ACHN (cell line): ENCODE results near the gene REEP1.
A peak's percentile ranks its signal among the peaks of the same experiment; 100 is the strongest.
"Not testable (repeated sequence)": the region's sequence is repeated elsewhere in the genome, so short reads cannot be mapped to it uniquely, and the experiment has no call there.

Experiments used
- DNase-seq: peaks from one replicate; pipeline ENCODE4 v3.0.0-alpha.2; 2015
- in situ Hi-C: cut with HindIII; loops from 2 replicates; pipeline ENCODE4 v1.10.0; 2017; ENCODE audit warnings: low sequenced_read_pairs, low pct_ligation_motif_present, low pct_unique_long_range_greater_than_20kb

Gene REEP1

DNA sequence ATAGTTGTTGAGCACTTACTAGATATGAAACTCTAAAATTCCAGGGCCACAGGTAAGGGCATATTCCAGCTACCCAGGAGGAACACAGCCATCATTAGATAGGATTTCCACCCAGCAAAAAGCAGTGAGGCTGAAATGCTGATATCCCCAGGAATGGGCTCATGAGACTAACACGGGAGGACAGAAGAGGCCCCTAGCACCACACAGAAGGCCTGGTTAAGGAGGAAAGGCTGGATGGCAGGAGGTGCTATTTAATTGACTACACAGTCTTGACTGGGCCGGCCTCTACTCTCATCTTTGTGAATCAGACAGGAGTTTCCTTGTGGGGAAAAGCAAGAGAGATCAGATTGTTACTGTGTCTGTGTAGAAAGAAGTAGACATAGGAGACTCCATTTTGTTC, 76.4 kb downstream of the REEP1 start:
- in situ Hi-C loops = no loop called here
- no peak for DNase-seq

DNA sequence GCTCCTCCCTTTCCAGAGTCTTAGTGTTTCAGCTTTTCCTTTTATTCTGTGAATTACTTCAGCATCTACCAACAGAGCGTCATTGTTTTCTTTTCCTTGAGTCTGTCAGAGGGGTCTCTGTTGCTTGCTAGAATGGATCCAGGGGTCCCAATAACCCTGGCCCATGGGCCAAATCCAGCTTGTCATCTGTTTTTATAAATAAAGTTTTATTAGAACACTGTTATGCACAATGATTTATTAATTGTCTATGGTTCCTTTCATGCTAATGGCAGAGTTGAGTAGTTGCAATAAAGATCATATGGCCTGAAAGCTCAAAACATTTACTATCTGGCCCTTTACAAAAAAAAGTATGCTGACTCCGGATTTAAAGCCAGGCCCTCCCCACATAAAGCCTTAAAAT, 79.3 kb downstream of the REEP1 start:
- DNase-seq = no peak
- in situ Hi-C loops = no loop called here

DNA sequence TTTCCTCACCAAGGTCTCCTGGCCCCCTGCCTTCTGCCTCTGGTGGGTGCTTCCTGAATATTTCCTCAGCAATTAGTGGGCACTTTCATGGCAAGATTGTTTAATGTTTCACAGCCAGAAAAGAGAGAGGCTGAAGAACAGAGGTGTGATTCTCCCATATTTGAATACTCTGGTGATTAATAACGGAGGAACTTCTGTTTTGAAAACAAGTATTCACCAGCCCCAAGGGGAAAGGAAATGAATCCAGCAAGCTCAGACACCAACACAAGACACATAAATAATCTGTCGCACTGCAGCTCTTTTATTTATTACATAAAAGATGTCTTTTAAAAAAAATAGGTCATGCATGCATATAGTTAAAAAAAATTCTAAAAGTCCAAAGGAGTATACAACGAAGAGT, 80.4 kb downstream of the REEP1 start:
- in situ Hi-C loops = no loop called here

DNA sequence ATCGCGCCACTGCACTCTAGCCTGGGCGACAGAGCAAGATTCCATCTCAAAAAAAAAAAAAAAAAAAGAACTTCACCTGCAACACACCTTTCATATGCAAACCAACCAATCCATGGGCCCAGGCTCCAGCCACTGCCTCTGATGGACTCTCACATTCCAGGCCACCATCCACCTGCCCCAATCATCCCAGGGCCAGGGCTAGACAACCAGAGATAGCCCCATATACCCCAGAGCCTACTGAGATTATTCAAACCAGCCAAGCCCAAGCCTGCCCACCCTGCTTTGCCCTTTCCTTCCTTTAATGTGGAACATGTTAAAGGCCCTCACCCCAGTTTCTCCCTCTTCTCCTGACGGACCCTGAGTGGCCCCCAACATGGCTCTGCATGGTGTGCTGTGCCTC, 81.1 kb downstream of the REEP1 start:
- DNase-seq = no peak
- in situ Hi-C loops = no loop called here

More for the DNA sequence above, 80.4 kb downstream of the REEP1 start:
- DNase-seq = no peak

DNA sequence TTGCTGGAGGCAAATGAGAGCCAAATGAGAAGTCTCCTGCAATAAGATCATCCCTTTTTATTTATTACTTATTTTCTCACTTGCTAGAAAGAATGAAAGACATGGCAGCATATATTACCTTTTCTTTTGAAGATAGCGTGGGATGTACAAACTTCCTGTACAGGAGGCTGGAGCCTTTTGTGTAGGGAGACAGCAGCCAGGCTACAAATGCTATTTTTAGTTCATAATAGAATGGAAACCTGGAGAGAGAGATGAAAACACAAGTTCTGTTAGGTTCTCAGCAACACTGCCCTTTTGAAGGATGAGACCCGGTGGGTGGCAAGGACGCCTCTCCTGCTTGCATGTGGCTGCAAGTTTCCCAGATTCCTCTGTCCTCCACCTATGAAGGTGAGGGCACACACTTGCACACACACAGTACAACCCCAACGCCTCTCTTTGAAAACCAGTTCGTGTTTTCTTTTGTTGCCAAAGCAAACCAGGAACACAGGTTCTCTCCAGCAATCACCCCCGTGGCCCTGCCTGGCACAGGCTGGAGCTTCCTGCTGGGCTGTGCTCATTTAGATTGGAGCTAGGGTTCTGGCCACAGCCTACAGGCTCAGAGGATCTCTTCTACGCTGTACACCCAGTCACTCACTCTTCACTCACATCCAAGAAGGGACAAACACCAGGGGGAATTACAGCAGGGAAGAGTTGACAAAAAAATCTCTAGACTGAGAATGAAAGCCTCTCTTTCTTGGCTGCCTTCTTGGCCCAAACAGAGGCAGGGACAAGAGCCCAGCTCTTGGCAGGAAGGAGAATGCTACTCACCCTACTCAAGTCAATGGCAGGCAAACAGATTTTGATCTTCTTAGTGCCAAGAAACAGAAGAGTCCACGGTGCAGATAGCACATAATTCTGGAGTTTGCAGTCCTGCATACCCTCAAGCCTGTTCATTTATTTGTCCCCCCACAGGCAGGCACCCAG, 82.6 kb downstream of the REEP1 start:
- in situ Hi-C loops = no loop called here
- no peak for DNase-seq

DNA sequence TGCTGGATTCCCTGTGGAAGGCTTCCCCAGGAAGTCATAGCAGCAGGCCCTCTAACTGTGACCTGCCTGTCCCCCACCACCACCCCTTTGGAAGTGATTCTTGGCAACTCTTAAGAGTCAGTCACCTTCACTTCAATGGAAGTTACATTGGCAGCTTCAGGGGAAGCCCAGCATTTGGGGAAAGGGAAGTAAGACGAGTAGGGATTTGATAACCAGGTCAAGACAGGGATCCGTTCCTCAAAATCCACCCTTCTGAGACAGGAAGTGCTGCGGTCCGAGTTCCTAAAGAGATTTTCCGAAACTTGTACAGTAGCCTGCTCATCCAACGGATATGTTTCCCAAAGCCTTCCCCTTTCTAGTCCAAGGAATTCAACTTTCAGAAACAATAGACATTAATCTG, 84.0 kb downstream of the REEP1 start:
- in situ Hi-C loops = no loop called here
- no peak for DNase-seq

DNA sequence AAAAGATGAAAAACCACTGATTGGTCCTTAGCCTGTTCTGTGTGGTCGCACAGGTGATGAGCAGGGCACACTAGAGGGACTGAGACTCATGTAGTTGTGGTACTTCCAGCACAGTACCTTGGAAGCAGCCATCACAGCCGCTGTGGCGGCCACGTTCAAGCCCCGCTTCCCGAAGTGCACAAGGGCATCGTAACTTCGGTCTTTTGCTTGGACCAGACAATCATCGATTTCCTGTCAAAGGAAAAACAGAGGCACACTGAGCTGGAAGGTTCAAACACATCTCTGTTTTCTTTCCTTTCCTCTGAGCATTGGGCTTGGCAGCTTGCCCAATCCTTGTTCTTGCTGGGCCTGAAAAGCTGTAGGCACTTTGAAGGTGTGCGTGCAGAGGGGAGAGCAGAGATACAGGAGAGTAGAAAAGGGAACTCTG, 85.6 kb downstream of the REEP1 start:
- no peak for DNase-seq
- in situ Hi-C loops = no loop called here

DNA sequence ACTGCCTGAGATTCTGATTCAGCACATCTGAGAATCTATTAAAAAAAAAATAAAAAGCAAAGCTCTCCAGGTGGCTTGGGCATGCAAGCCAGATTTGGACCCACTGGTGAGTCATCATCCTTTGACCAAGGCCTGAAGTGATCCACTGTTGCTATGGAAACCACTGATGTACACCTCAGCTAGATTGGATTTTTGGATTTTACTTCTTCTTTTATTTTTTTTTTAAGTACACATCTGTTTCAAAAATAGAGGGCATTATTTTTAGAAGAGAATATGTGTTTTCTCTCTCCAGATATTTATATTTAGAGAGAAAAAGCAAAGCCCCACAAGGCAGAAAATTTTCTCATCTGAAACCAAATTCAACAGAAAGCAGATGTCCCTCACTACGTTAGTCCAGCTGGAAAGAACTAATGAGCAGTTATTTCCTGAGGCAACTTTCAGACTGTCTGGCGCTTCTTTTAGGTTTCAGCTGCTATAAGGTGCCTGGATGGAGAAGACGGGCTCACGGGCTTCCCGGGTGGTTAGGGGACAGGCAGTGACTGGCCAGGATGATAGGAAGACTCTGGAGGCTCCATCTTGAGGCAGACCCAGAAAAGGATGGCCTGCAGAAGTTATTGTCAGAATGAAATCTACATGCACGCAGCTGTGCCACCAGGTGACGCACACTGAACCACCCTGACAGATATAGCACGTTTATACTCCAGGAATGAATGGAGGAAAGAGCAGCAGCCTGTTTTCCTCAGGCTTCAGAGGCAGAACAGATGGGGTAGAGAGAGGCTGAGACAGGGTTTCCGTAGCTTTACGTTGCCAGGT, 87.6 kb downstream of the REEP1 start:
- peak; percentile 27 for DNase-seq
- in situ Hi-C loops = no loop called here

DNA sequence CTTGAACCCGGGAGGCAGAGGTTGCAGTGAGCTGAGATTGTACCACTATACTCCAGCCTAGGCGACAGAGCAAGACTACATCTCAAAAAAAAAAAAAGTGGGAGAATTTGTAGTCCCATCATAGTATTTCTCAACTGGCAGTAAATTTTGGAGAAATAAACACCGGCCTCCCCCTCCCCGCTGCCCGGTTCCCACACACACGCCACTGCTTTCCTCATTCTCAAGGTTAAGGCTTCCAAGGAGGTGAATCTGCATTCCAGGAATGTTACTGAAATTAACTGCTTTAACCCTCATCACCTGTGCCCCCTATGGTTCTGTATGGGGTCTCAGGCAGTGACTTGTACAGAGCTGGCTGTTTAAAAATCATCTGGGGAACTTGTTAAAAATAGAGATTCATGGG, 88.2 kb downstream of the REEP1 start:
- DNase-seq = no peak
- in situ Hi-C loops = no loop called here

DNA sequence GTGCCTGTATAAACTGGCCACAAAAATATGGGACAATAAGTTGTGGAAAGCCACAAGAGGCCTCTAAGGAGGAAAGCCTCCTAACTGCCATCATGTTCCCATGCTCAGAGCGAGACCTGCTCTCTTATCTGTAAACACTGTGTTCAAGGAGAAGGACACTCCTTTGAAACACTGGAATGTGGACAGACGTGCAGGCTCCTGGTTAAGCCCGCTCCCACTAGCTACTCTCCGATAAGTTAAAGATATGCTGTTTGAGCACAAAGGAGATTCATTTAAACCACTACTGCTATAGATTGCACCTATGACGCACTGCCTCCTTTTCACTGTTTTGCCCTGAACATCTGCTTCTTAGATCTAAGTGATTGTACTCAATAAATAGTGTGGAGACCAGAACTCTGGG, 92.2 kb downstream of the REEP1 start:
- DNase-seq, in situ Hi-C loops: not testable (repeated sequence)

DNA sequence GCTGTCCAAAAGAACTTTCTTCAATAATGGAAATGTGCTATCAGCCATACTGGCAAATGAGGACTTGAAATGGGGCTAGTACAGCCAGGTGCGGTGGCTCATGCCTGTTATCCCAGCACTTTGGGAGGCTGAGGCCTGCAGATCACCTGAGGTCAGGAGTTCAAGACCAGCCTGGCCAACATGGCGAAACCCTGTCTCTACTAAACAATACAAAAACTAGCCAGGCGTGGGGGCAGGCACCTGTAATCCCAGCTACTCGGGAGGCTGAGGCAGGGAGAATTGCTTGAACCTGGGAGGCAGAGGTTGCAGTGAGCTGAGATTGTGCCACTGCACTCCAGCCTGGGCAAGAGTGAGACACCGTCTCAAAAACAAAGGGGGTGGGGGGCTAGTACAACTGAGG, 92.6 kb downstream of the REEP1 start:
- DNase-seq, in situ Hi-C loops: not testable (repeated sequence)

DNA sequence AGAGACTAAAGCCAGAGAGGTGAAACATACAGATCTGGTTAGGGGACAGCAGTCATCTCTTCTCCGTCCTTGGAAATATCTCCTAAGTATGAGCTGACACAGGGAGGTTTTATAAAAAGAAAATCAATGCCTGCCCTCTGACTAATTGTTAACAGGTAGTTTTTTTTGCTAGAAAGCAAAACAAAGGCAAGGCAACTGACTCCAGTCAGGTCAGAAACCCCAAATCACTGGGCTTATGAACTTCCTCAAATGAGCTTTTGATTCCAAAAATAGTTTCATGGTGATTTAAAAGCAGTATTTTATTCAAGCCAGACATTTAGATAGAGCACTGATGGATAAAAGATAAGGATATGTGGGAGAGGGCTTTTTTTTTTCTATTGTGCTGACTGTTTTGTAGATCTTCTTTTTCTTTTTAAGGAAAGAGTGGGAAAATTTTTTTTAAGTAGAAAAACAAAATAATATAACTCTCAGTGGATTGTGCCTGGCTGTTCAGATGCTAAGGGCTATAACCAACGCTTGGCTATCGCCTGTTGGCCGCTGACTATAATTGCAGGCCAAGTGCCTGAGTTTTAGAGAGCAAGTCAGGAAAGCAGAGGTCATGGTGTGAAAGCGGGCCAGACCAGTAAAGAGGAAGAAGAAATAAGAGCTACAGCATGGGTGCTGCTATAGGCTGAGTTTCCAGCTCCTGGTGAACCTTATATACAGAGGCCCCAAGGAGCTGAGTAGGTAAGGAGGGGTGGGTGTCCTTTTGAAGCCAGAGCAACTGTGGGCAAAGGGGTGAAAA, 93.3 kb downstream of the REEP1 start:
- DNase-seq = no peak
- in situ Hi-C loops = no loop called here

DNA sequence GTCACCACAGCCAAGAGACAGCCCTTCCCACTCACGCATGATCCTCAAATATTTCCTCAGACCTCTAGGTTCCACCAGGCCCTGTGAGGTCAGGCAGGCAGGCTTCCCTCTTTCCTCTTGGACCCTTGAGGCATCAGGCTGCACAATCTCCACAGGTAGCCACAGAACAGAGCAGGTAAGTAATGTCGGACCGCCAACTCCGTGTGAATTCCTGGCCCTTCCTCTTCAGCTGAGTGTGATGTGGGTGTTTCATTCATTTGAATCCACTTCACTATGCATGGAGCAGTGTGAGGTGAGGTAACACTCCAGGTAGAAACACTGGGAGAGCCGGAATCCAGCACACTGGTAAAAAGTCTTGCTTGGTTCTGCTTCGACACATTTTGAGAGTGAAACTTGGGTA, 94.2 kb downstream of the REEP1 start:
- no peak for DNase-seq
- in situ Hi-C loops = no loop called here

DNA sequence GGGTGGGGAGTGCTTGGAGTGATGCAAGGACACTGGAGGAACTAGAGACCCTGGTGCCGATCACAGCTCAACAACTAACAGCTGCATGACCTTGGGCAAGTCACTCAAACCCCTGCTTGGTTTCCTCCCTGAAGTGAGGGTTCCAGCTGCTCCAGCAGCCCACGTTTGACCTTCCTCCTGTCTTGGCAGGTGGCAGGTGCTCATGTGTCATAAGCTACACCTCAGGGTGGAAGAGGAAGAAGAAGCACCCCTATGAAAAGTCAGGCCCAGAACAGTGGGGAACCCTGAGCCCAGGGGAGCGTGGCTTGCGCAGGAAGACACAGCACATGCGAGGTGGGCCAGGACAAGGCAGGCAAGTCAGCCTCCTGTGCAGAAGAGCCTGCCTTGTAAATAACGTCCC, 95.8 kb downstream of the REEP1 start:
- in situ Hi-C loops = no loop called here

DNA sequence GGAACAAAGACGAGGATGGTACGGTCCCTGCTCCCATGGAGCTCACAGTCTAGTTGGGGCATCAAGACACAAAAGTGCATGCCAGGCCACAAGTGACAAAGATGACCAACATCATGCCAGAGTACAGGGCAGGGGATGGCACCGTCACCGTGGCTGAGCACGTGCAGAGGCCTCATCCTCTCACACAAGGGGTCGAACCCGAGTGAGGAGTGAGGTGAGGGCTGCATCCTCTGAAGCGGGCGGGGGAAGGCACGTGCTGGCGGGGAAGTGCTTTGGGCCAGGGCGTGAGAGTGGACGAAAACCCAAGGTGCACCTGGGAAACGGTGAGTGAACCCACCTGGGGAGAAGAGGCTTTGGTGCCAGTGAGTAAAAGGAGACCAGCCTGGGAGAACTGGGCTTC, 97.2 kb downstream of the REEP1 start:
- in situ Hi-C loops = no loop called here
- DNase-seq = no peak

More for the DNA sequence above, 95.8 kb downstream of the REEP1 start:
- no peak for DNase-seq

DNA sequence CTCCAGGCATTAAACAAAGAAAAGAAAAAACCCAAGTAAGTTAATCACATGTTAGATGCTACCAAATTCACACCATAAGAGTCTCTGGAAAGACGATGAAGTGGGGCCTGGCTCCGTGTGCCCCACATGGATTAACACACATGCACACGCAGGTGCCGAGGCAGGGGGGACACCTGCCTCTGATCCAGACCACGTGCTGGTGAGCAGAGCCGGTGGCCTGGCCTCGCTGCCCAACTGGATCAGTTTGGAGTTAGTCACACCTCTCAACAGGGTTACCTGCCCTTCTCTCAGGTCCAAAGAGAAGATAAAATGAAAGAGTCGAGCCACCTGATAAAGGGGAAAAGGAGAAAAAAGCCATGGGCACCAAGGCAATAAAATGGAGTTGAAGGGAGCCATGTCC, 97.7 kb downstream of the REEP1 start:
- DNase-seq = no peak
- in situ Hi-C loops = no loop called here

DNA sequence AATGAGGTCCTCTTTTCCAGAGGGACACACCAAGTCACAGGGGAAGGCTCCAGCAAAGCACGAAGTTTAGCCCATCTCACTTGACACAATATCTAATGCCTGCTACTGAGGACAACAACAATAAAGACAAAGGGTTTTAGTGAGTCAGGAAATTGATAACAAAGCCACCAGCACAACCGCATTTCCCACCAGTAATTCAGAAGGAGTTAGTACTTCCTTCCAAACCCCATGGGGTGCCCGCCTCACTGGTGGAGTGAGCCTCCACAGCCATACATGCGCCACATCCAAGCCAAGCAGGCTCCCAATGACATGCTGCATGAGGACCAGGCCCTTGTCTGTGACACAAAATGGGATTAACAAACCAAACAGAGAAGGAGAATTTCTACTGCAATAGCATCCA, 98.1 kb downstream of the REEP1 start:
- DNase-seq = no peak

DNA sequence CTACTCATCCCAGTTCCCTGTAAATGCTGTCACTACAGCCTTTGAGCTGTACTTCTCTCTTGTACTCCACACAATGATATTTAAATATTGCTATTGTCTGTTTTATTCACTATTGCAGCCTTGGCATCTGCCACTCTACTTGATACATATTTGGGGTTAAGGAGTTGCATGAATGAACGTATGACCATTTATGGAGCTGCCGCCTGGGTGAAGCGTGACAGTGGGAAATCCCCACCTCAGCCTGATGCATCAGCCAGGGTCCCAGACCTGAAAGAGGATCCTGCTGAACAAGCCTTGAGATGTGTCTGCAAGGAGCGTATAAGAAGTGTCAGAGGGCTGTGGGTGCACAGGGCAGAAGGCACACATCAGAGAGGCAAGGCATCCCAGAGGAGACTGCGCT, 99.1 kb downstream of the REEP1 start:
- no peak for DNase-seq
- in situ Hi-C loops = no loop called here

More for the DNA sequence above, 98.1 kb downstream of the REEP1 start:
- in situ Hi-C loops = no loop called here

DNA sequence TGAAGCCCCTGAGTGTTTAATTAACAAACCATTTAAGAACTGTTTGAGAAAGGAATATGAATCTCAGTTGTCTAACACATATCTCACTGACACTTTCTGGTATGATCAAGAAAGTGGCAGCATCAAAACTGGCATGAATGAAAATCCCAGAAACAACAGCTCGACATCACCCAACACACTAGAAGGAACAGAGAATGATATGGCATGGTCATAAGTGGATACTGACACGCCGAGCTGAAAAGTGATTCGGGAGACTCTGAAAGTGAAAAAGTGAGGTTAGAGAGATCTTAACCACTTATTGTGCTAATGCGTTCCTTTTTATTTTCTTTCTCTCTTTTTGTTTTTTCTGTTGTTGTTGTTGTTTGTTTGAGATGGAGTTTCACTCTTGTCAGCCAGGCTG, 100.3 kb downstream of the REEP1 start:
- in situ Hi-C loops = no loop called here

More for the DNA sequence above, 100.3 kb downstream of the REEP1 start:
- DNase-seq = no peak
